Common myeloid progenitor, CD34-positive (primary cell): ENCODE data around the gene DOP1B.

Experiments
- CTCF ChIA-PET: fragments of 350-600 bp; sonication (Branson Sonifier 250); formaldehyde crosslinking; loops from one replicate; lab custom pipeline; 2021; ENCODE audit warnings: antibody characterized with exemption; lab: Charles Lee
- POLR2A ChIA-PET: fragments of 350-600 bp; sonication (Branson Sonifier 250); formaldehyde crosslinking; loops from one replicate; lab custom pipeline; 2021; ENCODE audit warnings: antibody characterized with exemption; lab: Charles Lee
- DNase-seq, 3 donors: peaks; one replicate each; pipeline versions ENCODE4 v3.0.0 to v3.0.0-alpha.2; 2013
- H3K27ac ChIP-seq, 2 experiments: 1 replicate in 1 of 2; 2 replicates in 1 of 2; pipeline ENCODE4 v1.7.0; 2013; ENCODE audit warnings: inconsistent platforms in 2 of 2, low read length in 2 of 2, mild to moderate bottlenecking in 2 of 2, low read depth in 1 of 2, moderate library complexity in 1 of 2; ENCODE audit not compliant: severe bottlenecking in 2 of 2, insufficient read depth in 1 of 2, poor library complexity in 1 of 2
- H3K27me3 ChIP-seq, 5 experiments: replicated peaks in 2 of 5; 1 replicate in 3 of 5; 2 replicates in 2 of 5; pipeline versions ENCODE4 v1.6.1 to v1.7.0; 2013; ENCODE audit warnings: low read length in 4 of 5, mild to moderate bottlenecking in 2 of 5, moderate library complexity in 2 of 5, inconsistent platforms in 1 of 5; ENCODE audit not compliant: insufficient read depth in 5 of 5, control insufficient read depth in 4 of 5
- H3K36me3 ChIP-seq, 4 experiments: 1 replicate in 2 of 4; 2 replicates in 2 of 4; pipeline versions ENCODE4 v1.6.1 to v1.7.0; 2013; ENCODE audit warnings: low read length in 3 of 4, control low read depth in 1 of 4, mild to moderate bottlenecking in 1 of 4; ENCODE audit not compliant: control insufficient read depth in 4 of 4, insufficient read depth in 4 of 4
- H3K4me1 ChIP-seq, 4 experiments: 1 replicate in 3 of 4; 2 replicates in 1 of 4; pipeline versions ENCODE4 v1.6.1 to v1.7.1; 2013; ENCODE audit warnings: low read length in 3 of 4, mild to moderate bottlenecking in 3 of 4, control low read depth in 1 of 4, inconsistent platforms in 1 of 4, moderate library complexity in 1 of 4; ENCODE audit not compliant: control insufficient read depth in 4 of 4, insufficient read depth in 4 of 4; ENCODE audit errors: control extremely low read depth in 1 of 4
- H3K4me3 ChIP-seq, 7 experiments: 1 replicate in 4 of 7; 2 replicates in 3 of 7; pipeline versions ENCODE4 v1.5.1 to v1.7.0; 2013; ENCODE audit warnings: mild to moderate bottlenecking in 7 of 7, low read length in 6 of 7, moderate library complexity in 6 of 7, inconsistent platforms in 2 of 7, low read depth in 2 of 7, control low read depth in 1 of 7; ENCODE audit not compliant: insufficient read depth in 4 of 7, control insufficient read depth in 1 of 7; ENCODE audit errors: extremely low read depth in 1 of 7
- H3K9me3 ChIP-seq, 5 experiments: 1 replicate in 4 of 5; 2 replicates in 1 of 5; pipeline versions ENCODE4 v1.6.1 to v1.7.1; 2013; ENCODE audit warnings: low read length in 4 of 5, mild to moderate bottlenecking in 2 of 5, inconsistent platforms in 1 of 5, low read depth in 1 of 5, moderate library complexity in 1 of 5; ENCODE audit not compliant: control insufficient read depth in 4 of 5, insufficient read depth in 2 of 5; ENCODE audit errors: control extremely low read depth in 1 of 5
- WGBS: methylation state at CpG from one replicate; pipeline ENCODE4 v1.1.5; 2013; ENCODE audit not compliant: insufficient coverage; 5-methylcytosine and 5-hydroxymethylcytosine counted together

DOP1B gene

DNA sequence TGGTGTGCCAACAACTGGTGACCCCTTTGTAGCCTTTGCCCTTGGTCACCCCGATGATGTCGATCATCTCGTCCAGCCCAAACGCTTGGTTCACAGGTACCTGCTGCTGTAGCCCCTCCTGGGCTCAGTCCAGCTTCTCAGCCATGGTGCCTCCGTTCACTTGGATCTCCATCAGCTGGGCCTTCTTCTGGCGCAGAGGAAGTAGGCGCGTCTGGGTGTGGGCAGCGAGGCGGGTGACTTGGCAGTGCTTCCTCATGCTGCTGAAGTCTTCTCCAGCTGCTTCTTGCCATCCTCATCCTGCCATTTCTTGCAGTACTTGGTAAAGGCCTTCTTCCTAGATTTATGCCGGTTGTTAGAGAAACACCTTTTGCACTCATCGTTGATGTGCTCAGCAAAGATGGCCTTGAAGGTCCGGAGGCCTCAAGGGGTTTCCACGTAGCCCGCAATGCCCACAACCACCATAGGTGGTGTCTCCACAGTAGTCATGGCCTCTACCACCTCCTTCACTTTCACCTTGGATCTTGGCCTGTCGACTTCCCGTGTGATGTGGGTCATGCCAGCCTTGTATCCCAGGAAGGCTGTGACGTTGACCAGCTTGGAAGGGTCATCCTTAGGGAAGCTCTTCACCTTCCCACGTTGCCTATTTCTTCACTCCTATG is 13.0 kb downstream of the DOP1B start:
- Histone ChIP-seq H3K27me3 (no peaks in the 10 kb centered on the region), H3K36me3 (peaks cover 2 to 13% (median 10%) of the 10 kb centered on the region in 4 experiments), H3K4me1 (peaks cover 0 to 21% (median 5%) of the 10 kb centered on the region in 4 experiments), H3K27ac (no peak overlapping the region), H3K9me3 (no peaks in the 10 kb centered on the region), H3K4me3 (no peak overlapping the region)
- POLR2A ChIA-PET = no interaction called here
- CTCF ChIA-PET = interaction anchor here (2.4 kb wide), 1 partner anchor 17 kb away, joined by 8 read pairs; no protein-coding TSS in a partner anchor
- WGBS = 97% methylated on average over 13 of the region's 19 CpGs
- no peak for DNase-seq

DNA sequence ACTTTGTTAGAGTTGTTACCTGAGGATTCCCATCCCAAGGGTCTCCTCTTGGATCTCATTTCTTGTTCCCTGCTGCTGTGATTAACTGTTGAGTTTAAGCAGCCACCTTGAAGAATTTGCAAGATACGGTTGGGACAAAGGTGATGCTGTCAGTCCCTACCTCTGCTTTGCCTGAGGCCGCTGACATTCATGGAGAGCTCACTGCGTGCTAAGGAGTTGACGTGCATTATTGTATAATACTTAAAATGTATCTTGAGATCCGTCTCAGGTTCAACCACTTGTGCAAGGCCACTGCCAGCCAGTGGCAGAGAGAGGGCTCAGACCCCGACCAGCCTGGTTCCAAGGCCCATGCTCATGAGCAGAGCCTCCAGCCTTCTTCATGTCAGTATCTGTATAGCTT is 14.2 kb downstream of the DOP1B start:
- H3K27ac ChIP-seq = no peak overlapping the region
- H3K4me1 ChIP-seq = peaks cover 0 to 21% (median 5%) of the 10 kb centered on the region in 4 experiments
- ChIA-PET POLR2A (no interaction called here), CTCF (interaction anchor here (1.2 to 1.5 kb wide), 2 partner anchors 39 to 40 kb away, joined by 3 to 4 read pairs; no protein-coding TSS in a partner anchor)
- H3K9me3 ChIP-seq = no peaks in the 10 kb centered on the region
- peaks cover 2 to 13% (median 10%) of the 10 kb centered on the region in 4 experiments for H3K36me3 ChIP-seq
- H3K27me3 ChIP-seq = no peaks in the 10 kb centered on the region
- WGBS = 100% methylated on average over 4 of the region's 6 CpGs
- H3K4me3 ChIP-seq = no peak overlapping the region
- DNase-seq = no peak

DNA sequence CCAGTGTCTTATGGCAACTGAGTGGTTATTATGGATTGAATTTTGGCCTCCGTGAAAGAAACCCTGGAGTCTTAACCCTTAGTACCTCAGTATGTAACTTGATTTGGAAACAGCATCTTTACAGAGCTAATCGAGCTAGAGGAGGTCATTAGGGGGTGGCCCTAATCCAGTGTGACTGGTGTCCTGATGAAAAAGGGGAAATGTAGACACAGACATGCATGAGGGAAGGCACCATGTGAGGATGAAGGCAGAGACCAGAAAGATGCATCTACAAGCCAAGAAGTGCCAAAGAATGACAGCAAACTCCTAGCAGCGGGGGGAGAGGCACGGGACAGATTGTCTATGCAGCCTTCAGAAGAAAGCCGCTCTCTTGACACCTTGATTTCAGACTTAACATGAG is 14.7 kb downstream of the DOP1B start:
- ChIA-PET POLR2A (no interaction called here), CTCF (interaction anchor here (1.2 to 1.5 kb wide), 2 partner anchors 38 to 40 kb away, joined by 3 to 4 read pairs; no protein-coding TSS in a partner anchor)
- Histone ChIP-seq H3K4me3 (no peak overlapping the region), H3K27ac (no peak overlapping the region), H3K9me3 (no peaks in the 10 kb centered on the region), H3K4me1 (peaks cover 0 to 21% (median 7%) of the 10 kb centered on the region in 4 experiments), H3K36me3 (peaks cover 2 to 13% (median 10%) of the 10 kb centered on the region in 4 experiments), H3K27me3 (no peaks in the 10 kb centered on the region)
- no peak for DNase-seq
- WGBS = 97% methylated on average over 4 of the region's 5 CpGs

DNA sequence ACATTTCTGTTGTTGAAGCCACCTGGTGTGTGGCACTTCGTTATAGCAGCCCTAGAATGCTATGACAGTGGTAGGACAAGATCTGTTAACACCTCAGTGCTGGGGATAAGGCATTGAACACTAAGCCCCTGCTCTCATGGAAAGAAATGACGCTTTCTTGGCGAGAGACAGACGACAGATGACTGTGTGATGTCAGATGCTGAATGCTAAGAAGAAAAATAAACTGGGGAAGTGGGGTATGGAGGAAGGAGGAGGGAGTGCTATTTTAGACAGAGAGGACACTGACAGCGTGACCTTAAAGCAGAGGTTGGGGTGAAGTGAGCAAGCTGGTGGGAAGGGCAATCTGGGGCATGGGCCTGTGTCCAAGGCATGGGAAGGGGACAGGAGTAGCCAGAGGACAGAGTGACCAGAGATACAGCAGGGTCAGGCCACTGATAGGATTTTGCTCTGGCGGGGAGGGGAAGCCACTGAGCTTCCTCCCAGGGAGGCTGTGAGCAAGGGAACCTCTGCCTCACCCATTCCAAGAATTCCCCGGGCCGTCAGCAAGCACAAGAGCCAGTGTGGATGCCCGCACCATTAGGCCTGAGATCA is 15.2 kb downstream of the DOP1B start:
- peaks cover 2 to 13% (median 7%) of the 10 kb centered on the region in 4 experiments for H3K36me3 ChIP-seq
- 94% methylated on average over 7 of the region's 9 CpGs for WGBS
- POLR2A ChIA-PET = no interaction called here
- no peak overlapping the region for H3K4me3 ChIP-seq
- H3K27ac ChIP-seq = no peak overlapping the region
- H3K4me1 ChIP-seq = peaks cover 0 to 17% (median 7%) of the 10 kb centered on the region in 4 experiments
- H3K9me3 ChIP-seq = no peaks in the 10 kb centered on the region
- DNase-seq = no peak
- CTCF ChIA-PET = interaction anchor here (1.0 to 1.5 kb wide), 3 partner anchors 12 to 38 kb away, joined by 3 read pairs; no protein-coding TSS in a partner anchor
- H3K27me3 ChIP-seq = no peaks in the 10 kb centered on the region

DNA sequence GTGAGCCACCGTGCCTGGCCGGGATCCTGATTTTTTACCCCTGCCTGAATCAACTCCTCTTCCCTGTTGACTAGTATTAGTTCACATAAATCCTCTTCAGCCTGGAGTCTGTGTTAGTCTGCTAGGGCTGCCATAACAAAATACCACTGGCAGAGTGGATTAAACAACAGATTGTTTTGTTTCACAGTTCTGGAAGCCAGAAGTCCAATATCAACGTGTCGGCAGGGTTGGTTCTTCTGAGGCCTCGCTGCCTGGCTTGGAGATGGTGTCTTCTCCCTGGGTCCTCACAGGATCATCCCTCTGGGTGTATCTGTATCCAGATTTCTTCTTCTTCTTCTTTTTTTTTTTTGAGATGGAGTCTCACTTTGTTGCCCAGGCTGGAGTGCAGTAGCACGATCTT is 18.2 kb downstream of the DOP1B start:
- H3K27ac ChIP-seq = no peak overlapping the region
- peaks cover 0 to 19% (median 7%) of the 10 kb centered on the region in 4 experiments for H3K4me1 ChIP-seq
- H3K27me3 ChIP-seq = no peaks in the 10 kb centered on the region
- 97% methylated on average over 5 of the region's 6 CpGs for WGBS
- H3K9me3 ChIP-seq = peaks cover 0 to 2% (median 0%) of the 10 kb centered on the region in 5 experiments
- peaks cover under 1 to 5% (median 3%) of the 10 kb centered on the region in 4 experiments for H3K36me3 ChIP-seq
- H3K4me3 ChIP-seq = no peak overlapping the region
- ChIA-PET POLR2A (no interaction called here), CTCF (interaction anchor here (1.2 to 2.3 kb wide), 6 partner anchors 13 to 40 kb away, joined by 3 to 11 read pairs (median 4); partner anchors contain the start of gene CBR3)
- DNase-seq = no peak

DNA sequence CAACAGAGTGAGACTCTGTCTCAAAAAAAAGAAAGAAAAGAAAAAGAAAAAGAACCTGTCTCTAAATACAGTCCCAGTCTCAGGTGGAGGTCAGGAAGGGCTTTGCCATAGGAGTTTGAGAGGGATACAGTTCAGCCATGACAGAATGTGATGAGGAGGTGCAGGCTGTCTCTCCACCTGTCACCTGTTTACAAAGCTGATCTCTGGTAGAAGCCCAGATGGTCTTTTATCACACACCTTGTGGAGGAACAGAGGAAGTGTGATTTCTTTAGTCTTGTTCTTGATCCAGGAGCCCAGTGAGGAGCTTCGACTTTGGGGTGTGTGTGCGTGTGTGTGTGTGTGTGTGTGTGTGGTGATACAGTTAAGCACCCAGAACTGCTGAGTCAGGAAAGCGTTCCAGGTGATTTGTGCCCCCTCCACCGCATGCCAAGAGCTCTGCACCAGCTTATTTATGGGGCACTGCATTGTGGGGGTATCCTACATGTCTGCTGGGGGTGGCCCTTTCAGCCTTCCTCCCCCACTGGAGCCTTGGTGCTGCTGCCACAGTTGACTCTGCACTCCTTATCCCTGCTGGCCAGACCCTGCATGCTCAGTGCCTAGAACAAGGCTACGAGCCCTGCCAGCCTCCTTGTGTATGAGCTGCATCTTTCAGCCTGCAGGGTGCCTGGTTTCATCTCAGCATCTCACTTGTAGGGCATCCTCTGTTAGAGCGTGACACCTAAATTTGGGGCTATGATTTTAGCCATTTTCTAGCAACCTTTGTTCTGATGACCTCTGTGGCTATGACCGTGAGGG is 19.3 kb downstream of the DOP1B start:
- WGBS = 60% methylated on average over 5 of the region's 7 CpGs
- Histone ChIP-seq H3K27me3 (no peaks in the 10 kb centered on the region), H3K36me3 (peaks cover 0 to 5% (median 2%) of the 10 kb centered on the region in 4 experiments), H3K4me3 (no peak overlapping the region), H3K27ac (no peak overlapping the region), H3K4me1 (peaks cover 0 to 20% (median 7%) of the 10 kb centered on the region in 4 experiments), H3K9me3 (peaks cover 0 to 2% (median 0%) of the 10 kb centered on the region in 5 experiments)
- POLR2A ChIA-PET = no interaction called here
- CTCF ChIA-PET = interaction anchor here (0.7 to 1.7 kb wide), 5 partner anchors 12 to 65 kb away, joined by 3 to 6 read pairs (median 4); no protein-coding TSS in a partner anchor
- peak; percentile 31 to 70 (median 65) for DNase-seq
